GM19351 (cell line): ENCODE data around the gene SPATC1L.

Experiments used
- ATAC-seq: cut with Tn5 transposase; IDR thresholded peaks from one replicate; pipeline ENCODE4 v1.9.1; 2021; ENCODE audit warnings: mild to moderate bottlenecking, moderate library complexity; ENCODE audit not compliant: unreplicated experiment

Gene SPATC1L

GRCh38 chr21:46137908-46138307 is 46.4 kb downstream of the SPATC1L start:
- ATAC-seq: no peak

DNA sequence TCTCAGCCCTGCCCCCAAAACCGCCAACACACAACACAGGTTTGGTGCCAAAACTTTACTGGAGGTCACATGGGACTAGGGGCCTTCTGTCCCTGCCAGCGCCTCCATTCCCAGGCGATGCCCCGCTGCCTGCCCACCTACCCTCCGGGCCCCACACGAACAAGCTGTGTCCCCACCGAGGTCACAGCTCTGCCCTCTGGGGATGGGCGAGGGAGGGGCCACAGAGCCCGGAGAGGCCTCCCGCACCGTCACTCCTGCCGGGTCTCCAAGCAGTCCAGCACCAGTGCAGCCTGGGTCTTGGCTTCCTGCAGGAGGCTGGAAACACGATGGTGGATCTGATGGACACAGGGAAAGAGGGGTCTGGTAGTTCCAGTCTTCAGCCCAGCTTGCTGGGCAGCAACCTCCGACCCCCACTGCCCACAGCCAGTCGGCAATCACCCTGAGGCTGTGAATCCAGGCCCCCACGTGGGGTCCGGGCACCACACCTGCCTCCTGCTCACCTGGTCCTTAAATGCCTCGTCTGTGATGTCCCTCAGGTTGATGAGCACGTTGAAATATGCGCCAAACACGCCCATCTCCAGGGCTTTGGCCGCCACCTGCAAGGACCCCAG is 47.4 kb downstream of the SPATC1L start:
- ATAC-seq: no peak

- no peak for ATAC-seq
Observed at GRCh38 chr21:46135782-46136395, 48.4 kb downstream of the SPATC1L start.

DNA sequence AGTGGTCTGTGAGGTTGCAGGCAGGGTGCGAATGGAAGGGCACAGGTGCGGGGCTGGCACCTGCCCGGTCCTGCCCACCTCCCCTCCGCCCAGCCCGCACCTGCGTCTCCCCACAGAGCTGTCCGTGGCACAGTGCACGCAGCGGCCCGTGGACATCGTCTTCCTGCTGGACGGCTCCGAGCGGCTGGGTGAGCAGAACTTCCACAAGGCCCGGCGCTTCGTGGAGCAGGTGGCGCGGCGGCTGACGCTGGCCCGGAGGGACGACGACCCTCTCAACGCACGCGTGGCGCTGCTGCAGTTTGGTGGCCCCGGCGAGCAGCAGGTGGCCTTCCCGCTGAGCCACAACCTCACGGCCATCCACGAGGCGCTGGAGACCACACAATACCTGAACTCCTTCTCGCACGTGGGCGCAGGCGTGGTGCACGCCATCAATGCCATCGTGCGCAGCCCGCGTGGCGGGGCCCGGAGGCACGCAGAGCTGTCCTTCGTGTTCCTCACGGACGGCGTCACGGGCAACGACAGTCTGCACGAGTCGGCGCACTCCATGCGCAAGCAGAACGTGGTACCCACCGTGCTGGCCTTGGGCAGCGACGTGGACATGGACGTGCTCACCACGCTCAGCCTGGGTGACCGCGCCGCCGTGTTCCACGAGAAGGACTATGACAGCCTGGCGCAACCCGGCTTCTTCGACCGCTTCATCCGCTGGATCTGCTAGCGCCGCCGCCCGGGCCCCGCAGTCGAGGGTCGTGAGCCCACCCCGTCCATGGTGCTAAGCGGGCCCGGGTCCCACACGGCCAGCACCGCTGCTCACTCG is 52.2 kb downstream of the SPATC1L start:
- ATAC-seq: no peak

GRCh38 chr21:46131588-46131837 is 52.7 kb downstream of the SPATC1L start:
- no peak for ATAC-seq

DNA sequence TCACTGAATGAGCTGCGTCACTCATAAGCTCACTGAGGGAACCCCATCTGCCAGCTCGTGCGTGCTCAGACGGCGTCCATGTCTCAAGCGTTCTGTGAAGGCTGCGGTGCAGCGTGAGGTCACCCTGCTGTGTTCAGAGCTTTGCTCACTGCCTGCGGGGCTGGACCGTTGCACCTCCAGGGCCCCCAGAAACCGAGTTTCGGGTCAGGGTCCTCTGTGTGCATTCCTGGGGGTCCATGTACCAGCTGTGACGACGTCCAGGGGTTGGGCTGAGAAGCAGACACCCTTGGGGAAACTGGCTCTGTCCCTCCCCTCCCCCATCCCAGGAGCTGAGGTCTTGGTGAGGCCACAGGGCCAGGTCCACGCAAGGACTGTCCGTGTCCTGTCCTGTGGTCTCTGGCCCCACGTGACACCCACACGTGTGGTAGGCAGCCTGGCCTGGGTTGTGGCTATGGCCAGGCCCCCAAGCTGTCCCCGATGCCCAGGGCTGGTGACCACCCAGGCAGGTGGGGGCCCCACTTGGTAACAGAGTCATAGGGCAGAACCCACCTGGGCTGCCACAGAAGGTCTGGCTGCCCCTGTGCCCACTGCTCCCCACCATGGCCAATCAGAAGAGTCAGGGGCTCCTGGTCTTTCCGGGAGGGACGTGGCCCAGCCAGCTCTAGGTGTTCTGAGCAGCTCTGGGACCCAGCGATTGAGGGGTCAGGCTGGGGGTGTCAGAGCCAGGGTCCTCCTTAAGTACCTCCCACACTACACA is 53.2 kb downstream of the SPATC1L start:
- ATAC-seq: no peak

- ATAC-seq: no peak
Observed at GRCh38 chr21:46129846-46130651, 54.2 kb downstream of the SPATC1L start.

DNA sequence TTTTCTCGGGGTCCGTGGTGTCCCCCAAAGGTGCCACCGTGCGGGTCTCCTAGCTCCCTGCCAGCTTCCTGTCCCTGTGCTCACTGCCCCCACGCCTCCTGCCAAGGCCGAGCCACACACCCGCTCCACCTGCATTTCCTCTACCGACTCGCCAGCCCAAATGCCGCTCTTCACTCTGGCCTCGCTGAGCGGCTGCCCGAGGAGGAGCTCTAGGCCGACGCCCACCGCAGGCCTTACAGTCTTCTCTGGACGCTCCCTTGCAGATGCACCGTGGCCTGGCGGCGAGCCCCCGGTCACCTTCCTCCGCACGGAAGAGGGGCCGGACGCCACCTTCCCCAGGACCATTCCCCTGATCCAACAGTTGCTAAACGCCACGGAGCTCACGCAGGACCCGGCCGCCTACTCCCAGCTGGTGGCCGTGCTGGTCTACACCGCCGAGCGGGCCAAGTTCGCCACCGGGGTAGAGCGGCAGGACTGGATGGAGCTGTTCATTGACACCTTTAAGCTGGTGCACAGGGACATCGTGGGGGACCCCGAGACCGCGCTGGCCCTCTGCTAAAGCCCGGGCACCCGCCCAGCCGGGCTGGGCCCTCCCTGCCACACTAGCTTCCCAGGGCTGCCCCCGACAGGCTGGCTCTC is 55.2 kb downstream of the SPATC1L start:
- ATAC-seq: no peak

GRCh38 chr21:46128106-46128932 is 55.9 kb downstream of the SPATC1L start:
- ATAC-seq: no peak

DNA sequence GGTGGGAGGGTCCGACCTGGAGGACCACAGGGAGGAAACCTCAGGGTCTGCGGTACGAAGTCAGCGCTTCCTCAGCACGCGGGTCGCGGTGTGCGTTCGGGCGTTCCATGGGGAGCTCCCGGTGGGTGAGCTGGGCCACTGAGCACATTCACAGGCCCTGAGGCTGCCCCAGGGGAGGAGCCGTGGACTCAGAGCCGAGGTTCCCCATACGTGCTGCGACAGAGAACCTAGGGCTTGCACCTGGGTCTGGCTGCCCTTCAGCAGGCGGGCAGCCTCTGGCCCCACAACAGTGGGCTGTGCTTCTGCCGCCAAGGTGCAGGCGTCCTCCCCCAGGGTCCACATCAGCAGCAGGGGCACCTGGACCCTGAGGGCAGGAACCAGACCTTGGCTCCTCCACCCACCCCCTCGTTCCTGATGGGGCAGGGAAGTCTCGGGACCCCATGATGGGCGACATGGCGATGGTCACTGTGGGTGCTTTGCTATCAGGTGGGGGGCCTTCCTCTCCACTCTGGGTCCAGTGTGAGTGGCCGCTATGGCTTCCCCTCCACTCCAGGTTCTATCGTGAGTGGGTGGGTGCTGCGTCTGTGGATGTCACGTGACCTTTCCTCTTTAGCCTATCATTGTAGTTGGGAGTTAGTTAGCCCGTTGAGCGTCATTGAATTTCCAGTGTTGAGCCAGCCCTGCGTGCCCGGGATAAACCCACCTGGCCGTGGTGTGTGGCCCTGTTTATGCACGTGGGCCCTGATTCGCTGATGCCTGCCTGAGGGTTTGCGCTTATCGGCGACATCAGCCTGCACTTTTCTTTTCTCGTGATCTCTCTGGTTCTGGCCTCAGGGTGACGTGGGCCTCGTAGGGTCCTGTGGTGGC is 56.8 kb downstream of the SPATC1L start:
- no peak for ATAC-seq

- ATAC-seq: no peak
Observed at GRCh38 chr21:46126309-46127238, 57.7 kb downstream of the SPATC1L start.

DNA sequence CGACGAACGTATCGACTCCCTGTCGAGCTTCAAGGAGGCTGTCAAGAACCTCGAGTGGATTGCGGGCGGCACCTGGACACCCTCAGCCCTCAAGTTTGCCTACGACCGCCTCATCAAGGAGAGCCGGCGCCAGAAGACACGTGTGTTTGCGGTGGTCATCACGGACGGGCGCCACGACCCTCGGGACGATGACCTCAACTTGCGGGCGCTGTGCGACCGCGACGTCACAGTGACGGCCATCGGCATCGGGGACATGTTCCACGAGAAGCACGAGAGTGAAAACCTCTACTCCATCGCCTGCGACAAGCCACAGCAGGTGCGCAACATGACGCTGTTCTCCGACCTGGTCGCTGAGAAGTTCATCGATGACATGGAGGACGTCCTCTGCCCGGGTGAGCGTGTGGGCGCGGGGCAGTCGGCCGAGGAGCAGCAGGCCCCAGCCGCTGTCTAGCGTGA is 58.4 kb downstream of the SPATC1L start:
- ATAC-seq: no peak

DNA sequence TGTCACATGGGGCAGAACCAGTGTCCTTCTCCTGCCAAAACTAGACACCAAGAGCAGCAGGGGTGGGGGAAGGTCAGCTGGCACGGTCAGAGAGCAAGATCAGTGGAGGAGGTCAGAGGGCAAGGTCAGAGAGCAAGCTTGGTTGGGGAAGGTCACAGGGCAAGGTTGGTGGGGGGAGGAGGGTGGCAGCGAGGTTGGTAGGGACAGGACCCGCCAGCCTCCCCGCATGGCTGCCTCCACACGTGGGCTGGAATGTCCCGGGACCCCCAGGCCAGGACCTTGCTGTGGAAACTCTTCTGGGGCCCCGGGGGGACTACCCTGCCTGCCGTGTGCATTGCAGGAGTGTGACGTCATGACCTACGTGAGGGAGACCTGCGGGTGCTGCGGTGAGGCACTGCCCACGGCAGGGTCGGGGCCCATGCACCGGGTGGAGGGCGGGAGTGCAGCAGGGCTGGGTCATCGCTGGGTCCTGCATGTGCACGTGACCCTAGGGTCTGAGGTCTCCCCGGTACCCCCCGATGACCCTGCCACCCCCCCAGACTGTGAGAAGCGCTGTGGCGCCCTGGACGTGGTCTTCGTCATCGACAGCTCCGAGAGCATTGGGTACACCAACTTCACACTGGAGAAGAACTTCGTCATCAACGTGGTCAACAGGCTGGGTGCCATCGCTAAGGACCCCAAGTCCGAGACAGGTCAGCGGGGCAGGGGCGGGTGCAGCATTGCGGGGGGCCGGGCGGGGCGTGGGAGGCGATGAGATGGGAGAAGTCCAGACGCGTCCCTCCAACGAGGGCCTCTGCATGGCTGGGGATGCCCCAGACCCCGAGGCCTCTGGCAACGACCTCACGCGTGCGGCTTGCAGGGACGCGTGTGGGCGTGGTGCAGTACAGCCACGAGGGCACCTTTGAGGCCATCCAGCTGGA is 59.1 kb downstream of the SPATC1L start:
- ATAC-seq: no peak

DNA sequence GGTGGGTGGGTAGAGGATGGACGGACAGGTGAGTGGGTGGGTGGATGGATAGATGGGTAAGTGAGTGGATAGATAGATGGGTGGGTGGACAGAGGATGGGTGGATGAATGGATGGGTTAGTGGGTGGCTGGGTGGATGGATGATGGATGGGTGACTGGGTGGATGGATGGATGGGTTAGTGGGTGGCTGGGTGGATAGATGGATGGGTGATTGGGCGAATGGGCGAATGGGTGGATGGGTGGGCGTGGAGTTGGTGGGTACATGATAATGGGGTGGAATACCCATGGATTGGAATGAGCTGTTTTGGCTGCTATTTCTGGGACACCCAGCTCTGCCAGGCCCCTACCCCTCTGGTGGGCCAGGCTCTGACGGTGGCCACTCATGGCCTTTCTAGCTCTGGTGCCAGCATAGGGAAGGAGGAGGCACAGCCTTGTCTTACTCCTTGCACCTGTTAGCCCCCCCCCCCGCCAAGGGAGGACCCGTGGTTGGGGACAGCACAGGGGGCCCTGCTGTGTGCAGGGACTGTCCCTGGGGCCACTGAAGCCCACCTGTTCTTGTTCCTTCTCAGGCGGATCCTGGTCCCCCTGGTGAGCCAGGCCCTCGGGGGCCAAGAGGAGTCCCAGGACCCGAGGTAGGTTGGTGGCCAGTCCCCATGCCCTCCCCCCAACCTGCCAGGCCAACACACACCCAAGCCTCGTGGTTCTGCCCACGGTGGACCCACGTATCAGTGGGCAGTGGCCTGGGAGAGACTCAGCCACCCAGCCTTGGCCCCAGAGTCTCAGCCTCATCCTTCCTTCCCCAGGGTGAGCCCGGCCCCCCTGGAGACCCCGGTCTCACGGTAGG is 60.0 kb downstream of the SPATC1L start:
- ATAC-seq: no peak
